ENCODE data around the gene ASF1B. TPM values are rescaled to one million over a fixed set of nuclear protein-coding genes. Genes with fewer than 3 reads are reported as not detected.

Gene ASF1B
- total and polyA plus RNA-seq, 2 donors from 2014 or later, result 0.49 to 1.8 TPM

DNA sequence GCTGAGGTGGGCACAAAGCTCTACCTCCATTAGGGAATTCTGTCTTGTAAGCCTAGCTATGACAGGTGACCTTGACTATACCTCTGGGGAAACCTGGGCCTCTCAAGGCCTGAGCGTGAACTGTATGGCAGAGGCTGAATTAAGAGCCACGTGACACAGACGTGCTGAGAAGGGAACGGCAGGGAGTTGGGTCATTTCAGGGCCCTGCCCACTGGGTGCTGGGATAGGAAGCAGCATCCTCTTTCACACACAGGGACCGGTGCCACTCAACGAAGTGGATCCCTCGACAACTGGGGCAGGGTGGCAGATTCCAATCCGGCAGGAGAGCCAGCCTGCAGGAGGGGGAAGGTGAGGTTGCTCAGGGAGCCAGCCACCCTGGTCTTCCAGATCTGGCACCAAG is 9.2 kb downstream of the ASF1B start:
- H3K36me3 ChIP-seq (ENCODE audit: control insufficient read depth in 2 of 3, insufficient read depth in 3 of 3, low read length in 3 of 3), result no peaks in the 10 kb centered on the region
- H3K27ac ChIP-seq (ENCODE audit: low read depth in 2 of 2, low read length in 2 of 2), result no peak overlapping the region
- DNase-seq, result no peak
- no peaks in the 10 kb centered on the region for H3K9me3 ChIP-seq (ENCODE audit: control insufficient read depth in 2 of 3, insufficient read depth in 1 of 3, low read length in 3 of 3)
- intact Hi-C loops (cut with DNase I), result no loop called here
- H3K27me3 ChIP-seq (ENCODE audit: control insufficient read depth, insufficient read depth, low read length), result no peaks in the 10 kb centered on the region
- no peak for FAIRE-seq
- H3K9ac ChIP-seq (ENCODE audit: low read length in 3 of 3), result no peak overlapping the region
- TF ChIP-seq, protein P1, sequence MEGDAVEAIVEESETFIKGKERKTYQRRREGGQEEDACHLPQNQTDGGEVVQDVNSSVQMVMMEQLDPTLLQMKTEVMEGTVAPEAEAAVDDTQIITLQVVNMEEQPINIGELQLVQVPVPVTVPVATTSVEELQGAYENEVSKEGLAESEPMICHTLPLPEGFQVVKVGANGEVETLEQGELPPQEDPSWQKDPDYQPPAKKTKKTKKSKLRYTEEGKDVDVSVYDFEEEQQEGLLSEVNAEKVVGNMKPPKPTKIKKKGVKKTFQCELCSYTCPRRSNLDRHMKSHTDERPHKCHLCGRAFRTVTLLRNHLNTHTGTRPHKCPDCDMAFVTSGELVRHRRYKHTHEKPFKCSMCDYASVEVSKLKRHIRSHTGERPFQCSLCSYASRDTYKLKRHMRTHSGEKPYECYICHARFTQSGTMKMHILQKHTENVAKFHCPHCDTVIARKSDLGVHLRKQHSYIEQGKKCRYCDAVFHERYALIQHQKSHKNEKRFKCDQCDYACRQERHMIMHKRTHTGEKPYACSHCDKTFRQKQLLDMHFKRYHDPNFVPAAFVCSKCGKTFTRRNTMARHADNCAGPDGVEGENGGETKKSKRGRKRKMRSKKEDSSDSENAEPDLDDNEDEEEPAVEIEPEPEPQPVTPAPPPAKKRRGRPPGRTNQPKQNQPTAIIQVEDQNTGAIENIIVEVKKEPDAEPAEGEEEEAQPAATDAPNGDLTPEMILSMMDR (IDR thresholded peaks at IDR 0.05; ENCODE audit: borderline replicate concordance, extremely low read depth, insufficient read depth), result no peak
- H3K4me1 ChIP-seq (ENCODE audit: control insufficient read depth in 2 of 3, insufficient read depth in 2 of 3, low read depth in 1 of 3, low read length in 3 of 3), result peaks cover 0 to 5% (median 0%) of the 10 kb centered on the region in 3 donors
- H3K4me3 ChIP-seq (ENCODE audit: low read length in 3 of 3), result no peak overlapping the region

DNA sequence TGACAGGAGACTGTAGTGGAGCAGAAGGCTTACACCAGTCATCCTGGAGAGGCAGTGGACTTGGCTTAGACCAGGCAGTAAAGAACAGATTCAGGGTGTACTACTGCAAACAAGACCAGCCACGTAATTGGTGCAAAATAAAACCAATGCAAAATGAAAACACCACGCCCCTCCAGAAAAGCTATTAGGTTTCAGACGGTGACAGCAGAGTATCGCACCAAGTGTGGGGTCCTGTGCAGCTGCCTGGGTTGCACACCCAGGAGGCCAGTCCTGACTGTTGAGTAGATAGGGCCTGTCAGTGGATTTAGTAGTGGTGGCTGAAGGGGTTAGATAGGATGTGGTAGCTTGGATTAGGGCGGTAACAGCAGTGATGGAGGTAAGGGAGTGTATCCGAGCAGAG is 13.5 kb downstream of the ASF1B start:
- no peaks in the 10 kb centered on the region for H3K9me3 ChIP-seq (ENCODE audit: control insufficient read depth in 2 of 3, insufficient read depth in 1 of 3, low read length in 3 of 3)
- no peak overlapping the region for H3K27ac ChIP-seq (ENCODE audit: low read depth in 2 of 2, low read length in 2 of 2)
- H3K4me1 ChIP-seq (ENCODE audit: control insufficient read depth in 2 of 3, insufficient read depth in 2 of 3, low read depth in 1 of 3, low read length in 3 of 3), result peaks cover 0 to 18% (median 17%) of the 10 kb centered on the region in 3 donors
- H3K27me3 ChIP-seq (ENCODE audit: control insufficient read depth, insufficient read depth, low read length), result no peaks in the 10 kb centered on the region
- no peaks in the 10 kb centered on the region for H3K36me3 ChIP-seq (ENCODE audit: control insufficient read depth in 2 of 3, insufficient read depth in 3 of 3, low read length in 3 of 3)
- DNase-seq (no peak), FAIRE-seq (no peak)
- TF ChIP-seq, protein P1 (IDR thresholded peaks at IDR 0.05; ENCODE audit: borderline replicate concordance, extremely low read depth, insufficient read depth), result no peak
- H3K4me3 ChIP-seq (ENCODE audit: low read length in 3 of 3), result no peak overlapping the region
- no peak overlapping the region for H3K9ac ChIP-seq (ENCODE audit: low read length in 3 of 3)
- intact Hi-C loops (cut with DNase I), result no loop called here

DNA sequence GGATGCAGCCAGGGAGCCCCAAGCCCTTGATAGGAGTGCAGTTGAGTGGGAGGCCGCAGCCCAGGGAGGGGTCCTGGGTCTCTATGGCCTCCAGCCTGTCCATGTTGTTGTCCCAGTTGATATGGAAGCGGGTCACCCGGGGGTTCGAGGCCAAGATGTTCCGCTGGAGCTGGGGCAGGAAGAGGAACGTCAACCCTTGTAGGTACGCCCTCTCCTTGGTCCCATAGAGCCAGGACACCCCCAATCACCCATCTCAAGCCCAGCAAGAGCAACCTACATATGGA is 15.9 kb downstream of the ASF1B start:
- no peaks in the 10 kb centered on the region for H3K27me3 ChIP-seq (ENCODE audit: control insufficient read depth, insufficient read depth, low read length)
- no peak for DNase-seq

More for the DNA sequence above, 15.9 kb downstream of the ASF1B start:
- no peaks in the 10 kb centered on the region for H3K36me3 ChIP-seq (ENCODE audit: control insufficient read depth in 2 of 3, insufficient read depth in 3 of 3, low read length in 3 of 3)
- no peak overlapping the region for H3K4me3 ChIP-seq (ENCODE audit: low read length in 3 of 3)
- no peaks in the 10 kb centered on the region for H3K9me3 ChIP-seq (ENCODE audit: control insufficient read depth in 2 of 3, insufficient read depth in 1 of 3, low read length in 3 of 3)
- no peak for FAIRE-seq
- TF ChIP-seq, protein P1 (IDR thresholded peaks at IDR 0.05; ENCODE audit: borderline replicate concordance, extremely low read depth, insufficient read depth), result no peak
- intact Hi-C loops (cut with DNase I), result no loop called here
- peaks cover 0 to 27% (median 25%) of the 10 kb centered on the region in 3 donors for H3K4me1 ChIP-seq (ENCODE audit: control insufficient read depth in 2 of 3, insufficient read depth in 2 of 3, low read depth in 1 of 3, low read length in 3 of 3)
- H3K27ac ChIP-seq (ENCODE audit: low read depth in 2 of 2, low read length in 2 of 2), result no peak overlapping the region
- peak overlapping the region in 1 of 3 donors; percentile 17 for H3K9ac ChIP-seq (ENCODE audit: low read length in 3 of 3)

Measured in kidney (tissue), 14 donors.